Stimulated activated CD4-positive, alpha-beta T cell treated with anti-CD3 and anti-CD28 coated beads, Interleukin-12 subunit alpha, Interleukin-12 subunit beta, amount 100 ng/mL, for 48 hours (primary cell): ENCODE data around the gene TMSB15B.
A peak's percentile ranks its signal among the peaks of the same experiment; 100 is the strongest.
"Not testable (repeated sequence)": the region's sequence is repeated elsewhere in the genome, so short reads cannot be mapped to it uniquely, and the experiment has no call there.

Experiments used
- DNase-seq, 3 donors: peaks; one replicate each; pipeline ENCODE4 v3.0.0-alpha.2; 2020; ENCODE audit warnings: low read depth in 2 of 3, low spot score in 1 of 3

TMSB15B gene

GRCh38 chrX:103962411-103963278 is at the start of gene TMSB15B:
TSS of gene TMSB15B (plus strand) at chrX:103962627.
- not testable (repeated sequence) for DNase-seq

GRCh38 chrX:103913356-103914020 is 48.9 kb upstream of the TMSB15B start:
- no peak for DNase-seq

- DNase-seq: peak; percentile 12 to 33 (median 26)
Measured at GRCh38 chrX:103918050-103918449, 44.4 kb upstream of the TMSB15B start.

- peak; percentile 37 to 51 (median 47) for DNase-seq
Measured at GRCh38 chrX:103918571-103919269, 43.7 kb upstream of the TMSB15B start.

GRCh38 chrX:103919270-103919637 is 43.2 kb upstream of the TMSB15B start:
- peak in 1 of 3 donors; percentile 17 for DNase-seq

GRCh38 chrX:103920515-103920914 is 41.9 kb upstream of the TMSB15B start:
- peak in 1 of 3 donors; percentile 5 for DNase-seq

GRCh38 chrX:103927030-103927429 is 35.4 kb upstream of the TMSB15B start:
- DNase-seq: no peak

GRCh38 chrX:103927633-103928032 is 34.8 kb upstream of the TMSB15B start:
- DNase-seq: no peak

- DNase-seq: no peak
Measured at GRCh38 chrX:103932133-103932532, 30.3 kb upstream of the TMSB15B start.

- not testable (repeated sequence) for DNase-seq
Measured at GRCh38 chrX:103940257-103940656, 22.2 kb upstream of the TMSB15B start.

- DNase-seq: peak in 1 of 3 donors; percentile 5
Measured at GRCh38 chrX:103941201-103941975, 21.0 kb upstream of the TMSB15B start.

- DNase-seq: no peak
Measured at GRCh38 chrX:103949506-103949905, 12.9 kb upstream of the TMSB15B start.

- no peak for DNase-seq
Measured at GRCh38 chrX:103953353-103953752, 9.1 kb upstream of the TMSB15B start.

- no peak for DNase-seq
Measured at GRCh38 chrX:103954259-103954658, 8.2 kb upstream of the TMSB15B start.

- not testable (repeated sequence) for DNase-seq
Measured at GRCh38 chrX:103960599-103960998, 1.8 kb upstream of the TMSB15B start.

GRCh38 chrX:103983508-103983907 is 21.1 kb downstream of the TMSB15B start:
- not testable (repeated sequence) for DNase-seq

- no peak for DNase-seq
Measured at GRCh38 chrX:103999234-103999633, 36.8 kb downstream of the TMSB15B start.

- DNase-seq: no peak
Measured at GRCh38 chrX:104008831-104009230, 46.4 kb downstream of the TMSB15B start.

GRCh38 chrX:104013158-104013557 is 50.7 kb downstream of the TMSB15B start:
- DNase-seq: no peak

- DNase-seq: no peak
Measured at GRCh38 chrX:104013606-104014005, 51.2 kb downstream of the TMSB15B start, which contains the start of gene H2BW1. TSS of gene H2BW1 (minus strand) at chrX:104013708. CDS start at chrX:104013576, 132 bp downstream.

- not testable (repeated sequence) for DNase-seq
Measured at GRCh38 chrX:104015576-104015975, 53.1 kb downstream of the TMSB15B start.
